ENCODE measurements around the gene PEAK1.
A peak's percentile ranks its signal among the peaks of the same experiment; 100 is the strongest.
"Not testable (repeated sequence)": the region's sequence is repeated elsewhere in the genome, so short reads cannot be mapped to it uniquely, and the experiment has no call there.

Gene PEAK1

DNA sequence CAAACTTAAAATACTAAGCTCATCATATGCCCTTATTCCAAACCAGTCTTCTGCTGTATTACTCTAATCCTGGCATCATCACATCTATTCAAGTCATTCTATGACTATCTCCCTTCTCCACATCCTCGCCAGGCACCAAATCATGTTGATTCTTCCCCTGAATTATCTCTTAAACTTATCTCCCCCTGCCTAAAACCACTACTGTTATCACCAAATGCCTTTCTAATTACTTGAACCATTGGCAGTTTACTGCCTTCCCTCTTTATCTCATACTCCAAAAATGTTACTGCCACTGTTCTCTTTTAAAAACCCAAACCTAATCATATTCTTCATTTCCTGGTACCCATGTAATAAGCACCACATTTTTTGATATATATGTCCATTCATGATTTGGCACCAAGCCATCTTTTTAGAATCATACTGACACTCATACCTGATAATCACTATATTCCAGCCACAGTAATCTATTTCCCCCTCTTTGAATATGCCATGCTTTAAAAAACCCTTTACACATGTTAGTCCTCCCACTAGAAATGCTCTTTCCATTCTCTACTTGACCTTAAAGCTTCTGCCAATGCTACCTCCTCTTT lies 126.8 kb downstream of the PEAK1 start:
- DNase-seq, result no peak

DNA sequence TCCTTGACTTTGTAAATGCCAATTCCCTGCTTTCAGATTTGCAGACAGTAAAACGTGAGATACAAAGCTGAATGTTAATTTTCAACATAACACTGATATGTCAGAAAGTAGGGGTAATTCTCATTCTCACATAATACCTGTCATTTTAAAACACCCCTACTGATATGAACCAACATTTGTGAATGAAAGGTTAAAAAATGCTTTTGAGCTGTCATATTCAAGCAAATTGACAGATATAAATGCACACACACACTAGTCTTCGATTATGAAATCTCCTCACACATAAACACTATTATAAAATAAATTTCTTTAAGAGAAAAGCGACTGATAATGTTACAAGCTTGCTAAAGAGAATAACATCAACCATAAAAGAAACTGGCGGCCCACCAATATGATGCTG lies 128.8 kb downstream of the PEAK1 start:
- no peak for DNase-seq

DNA sequence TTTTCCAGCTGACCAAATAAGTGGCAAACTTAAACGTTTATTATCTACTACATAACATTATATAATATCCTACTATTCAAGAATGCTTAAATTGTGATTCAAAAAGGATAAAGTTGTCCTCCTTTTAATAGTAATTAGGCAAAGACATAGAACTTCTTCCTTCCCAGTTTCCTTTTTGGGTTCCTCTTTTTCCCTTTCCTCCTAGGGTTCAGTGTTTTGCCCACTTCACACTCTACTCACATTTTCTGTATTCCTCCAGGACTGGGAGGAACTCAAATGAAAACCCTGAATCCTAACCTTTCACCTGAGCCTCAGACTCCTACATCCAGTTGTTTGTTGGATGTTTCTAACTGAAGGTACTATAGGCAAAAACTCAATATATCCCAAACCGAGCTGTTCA lies 132.5 kb downstream of the PEAK1 start:
- no peak for DNase-seq

DNA sequence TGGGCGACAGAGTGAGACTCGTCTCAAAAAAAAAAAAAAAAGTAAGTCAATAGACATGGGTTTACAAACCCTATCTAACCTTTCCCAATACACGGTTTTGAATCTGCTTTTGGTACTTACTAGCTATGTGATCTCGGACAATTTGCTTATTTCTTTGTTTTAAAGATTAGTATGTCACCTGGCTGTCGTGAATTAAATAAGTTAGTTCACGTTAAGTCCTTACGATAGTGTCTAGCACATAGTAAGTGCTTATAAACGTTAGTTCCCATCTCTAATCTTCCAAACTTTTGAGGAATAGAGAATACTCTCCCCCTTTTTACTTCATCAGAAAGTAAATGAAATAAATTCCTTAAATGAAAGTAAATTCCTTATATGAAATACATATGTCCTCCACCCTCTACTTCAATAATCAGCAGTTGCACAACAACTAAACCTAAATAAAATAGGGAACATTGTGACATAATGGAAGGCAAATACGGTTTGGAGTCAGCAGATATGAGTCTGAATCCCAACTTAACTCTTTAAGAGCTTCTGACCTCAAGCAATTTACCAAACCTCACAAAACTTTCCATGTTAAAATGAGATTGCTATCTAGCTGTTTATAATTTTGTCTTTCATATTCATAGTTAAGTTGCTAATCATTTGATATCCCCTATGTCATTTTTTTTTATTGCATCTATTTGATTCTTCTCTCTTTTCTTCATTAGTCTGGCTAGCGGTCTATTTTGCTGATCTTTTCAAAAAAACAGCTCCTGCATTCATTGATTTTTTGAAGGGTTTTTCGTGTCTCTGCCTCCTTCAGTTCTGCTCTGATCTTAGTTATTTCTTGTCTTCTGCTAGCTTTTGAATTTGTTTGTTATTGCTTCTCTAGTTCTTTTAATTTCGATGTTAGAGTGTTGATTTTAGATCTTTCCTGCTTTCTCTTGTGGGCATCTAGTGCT lies 134.6 kb downstream of the PEAK1 start:
- DNase-seq, result no peak

DNA sequence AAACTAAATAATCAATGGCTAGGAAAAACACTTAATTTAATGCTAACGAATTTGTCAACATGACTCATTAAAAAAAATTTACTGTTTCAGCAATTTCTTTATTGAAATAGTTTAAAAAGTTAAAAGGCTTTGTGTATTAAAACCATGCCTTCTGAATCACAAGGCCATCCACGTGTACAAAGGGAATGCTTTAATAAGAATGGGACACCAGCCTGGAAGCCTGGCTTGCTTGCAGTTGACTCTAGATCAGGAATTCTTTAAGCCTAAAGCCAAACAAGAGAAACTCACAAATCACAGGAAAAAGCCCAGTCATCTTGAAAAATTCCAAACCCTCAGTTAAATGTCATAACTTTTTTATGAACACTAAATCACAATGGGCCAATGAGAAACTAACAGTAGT lies 137.6 kb downstream of the PEAK1 start:
- DNase-seq, result no peak

DNA sequence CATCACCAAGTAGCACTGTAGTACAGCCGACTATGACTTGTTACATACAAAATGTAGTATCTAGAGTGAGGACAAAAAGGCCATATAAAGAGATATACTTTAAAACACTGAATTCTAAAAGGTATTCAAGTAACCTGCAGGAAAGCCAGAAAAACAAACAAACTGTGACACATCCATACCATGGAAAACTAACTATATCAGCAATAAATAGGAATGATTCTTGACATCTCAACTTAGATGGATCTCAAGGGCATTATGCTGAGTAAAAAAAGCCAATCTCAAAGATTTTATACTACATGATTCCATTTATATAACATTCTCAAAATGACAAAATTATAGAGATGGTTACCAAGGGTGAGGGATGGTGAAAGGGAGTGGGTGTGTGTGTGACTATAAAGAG lies 143.0 kb downstream of the PEAK1 start:
- DNase-seq, result no peak

DNA sequence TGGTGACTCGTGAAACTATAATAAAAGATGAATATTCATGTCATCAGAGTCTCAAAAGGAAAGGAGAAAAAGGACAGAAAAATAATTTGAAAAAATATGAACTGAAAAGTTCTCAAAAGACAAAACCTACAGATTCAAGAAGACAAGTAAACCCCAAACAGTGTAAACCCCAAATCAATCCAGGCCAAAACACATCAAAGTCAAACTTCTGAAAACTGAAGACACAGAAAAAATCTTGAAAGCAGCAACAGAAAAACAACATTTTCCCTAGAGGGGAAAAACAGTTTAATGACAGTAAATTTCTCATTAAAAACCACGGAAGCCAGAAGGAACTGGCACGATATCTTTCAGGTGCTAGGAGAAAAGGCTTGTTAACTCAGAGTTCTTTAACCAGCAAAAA lies 143.8 kb downstream of the PEAK1 start:
- no peak for DNase-seq

DNA sequence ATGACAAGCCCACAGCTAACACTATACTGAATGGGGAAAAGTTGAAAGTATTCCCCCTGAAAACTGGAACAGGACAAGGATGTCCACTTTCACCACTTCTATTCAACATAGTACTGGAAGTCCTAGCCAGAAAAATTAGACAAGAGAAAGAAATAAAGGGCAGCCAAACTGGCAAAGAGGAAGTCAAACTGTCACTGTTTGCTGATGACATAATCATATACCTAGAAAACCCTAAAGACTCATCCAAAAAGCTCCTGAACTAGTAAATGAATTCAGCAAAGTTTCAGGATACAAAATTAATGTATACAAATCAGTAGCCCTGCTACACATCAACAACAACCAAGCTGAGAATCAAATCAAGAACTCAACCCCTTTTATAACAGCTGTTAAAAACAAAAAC lies 146.8 kb downstream of the PEAK1 start:
- DNase-seq, result not testable (repeated sequence)

DNA sequence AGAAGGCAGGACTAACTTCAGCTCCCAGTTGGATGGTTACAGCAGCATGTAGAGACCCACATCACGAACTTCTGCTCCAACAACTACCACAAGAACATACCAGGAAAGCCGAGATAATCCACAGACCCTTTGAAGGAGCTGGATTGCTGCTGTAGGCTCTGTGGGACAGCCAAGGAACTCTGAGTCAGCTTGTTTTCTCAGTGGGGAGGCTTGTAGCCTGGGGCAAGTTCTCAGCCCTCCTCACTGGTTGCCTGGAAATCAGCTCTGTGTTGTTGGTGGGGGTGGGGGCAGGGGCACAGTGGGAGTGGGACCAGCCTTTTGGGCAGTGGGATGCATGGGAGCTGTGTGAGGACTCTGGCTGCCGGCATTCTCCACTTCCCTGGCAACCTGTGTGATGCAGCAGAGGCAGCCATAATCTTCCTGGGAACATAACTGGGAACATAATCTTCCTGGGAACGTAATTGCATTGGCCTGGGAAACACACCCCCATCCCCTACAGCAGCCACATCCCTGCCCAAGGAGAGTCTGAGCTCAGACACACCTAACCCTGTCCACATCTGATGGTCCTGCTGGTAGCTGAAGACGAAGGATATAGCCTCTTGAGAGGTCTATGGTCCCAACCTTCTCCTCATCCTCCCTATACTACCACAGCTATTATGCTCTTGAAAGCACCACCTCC lies 153.1 kb downstream of the PEAK1 start:
- DNase-seq, result no peak

DNA sequence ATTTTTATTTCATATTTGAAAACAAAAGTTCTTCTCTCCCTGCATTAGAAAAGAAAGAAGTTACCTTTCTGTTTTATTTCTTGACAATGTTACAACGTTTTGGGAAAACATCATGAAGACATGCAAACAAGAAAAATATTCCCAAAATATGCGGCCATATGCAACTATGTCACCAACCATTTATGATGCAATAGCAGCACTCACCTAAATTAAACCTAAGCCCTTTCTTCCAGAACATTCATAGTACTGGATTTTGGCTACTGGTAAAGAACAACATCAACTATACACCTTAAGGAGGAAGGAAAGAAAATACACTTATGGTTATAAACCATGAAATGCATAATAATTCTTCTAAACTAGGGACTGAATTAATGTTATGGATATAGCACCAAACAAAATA lies 164.5 kb downstream of the PEAK1 start:
- DNase-seq, result no peak

DNA sequence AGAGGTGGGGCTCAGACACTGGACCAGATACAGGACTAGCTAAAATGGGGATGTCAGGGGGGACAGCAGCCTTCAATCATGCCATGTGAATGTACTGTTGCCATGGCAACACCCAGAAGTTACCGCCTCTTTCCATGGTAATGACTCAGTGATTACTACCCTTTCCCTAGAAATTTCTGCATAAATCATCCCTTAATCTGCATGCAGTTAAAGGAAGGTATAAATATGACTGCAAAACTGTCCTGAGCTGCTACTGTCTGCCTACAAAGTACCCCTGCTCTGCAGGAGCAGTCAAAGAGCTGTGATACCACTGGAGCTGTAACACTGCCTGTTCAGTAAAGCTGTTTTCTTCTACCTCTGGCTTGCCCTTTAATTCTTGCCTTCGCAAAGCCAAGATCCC lies 168.2 kb downstream of the PEAK1 start:
- DNase-seq, result no peak

DNA sequence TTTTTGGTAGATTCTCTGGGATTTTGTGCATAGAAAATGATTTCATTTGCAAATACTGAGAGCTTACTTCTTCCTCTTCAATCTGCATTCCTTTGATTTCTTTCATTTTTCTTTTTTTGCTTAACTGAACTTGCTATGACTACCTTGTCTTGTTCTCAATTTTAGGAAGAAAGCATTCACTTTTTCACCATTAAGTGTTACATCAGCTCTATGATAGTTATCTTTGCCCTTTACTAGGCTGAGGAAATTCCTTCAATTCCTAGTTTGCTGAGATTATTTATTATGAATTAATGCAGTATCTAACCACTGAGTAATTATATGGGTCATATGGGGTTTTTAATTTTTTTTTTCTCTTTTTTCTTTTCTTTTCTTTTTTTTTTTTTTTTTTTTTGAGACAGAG lies 172.8 kb downstream of the PEAK1 start:
- no peak for DNase-seq

DNA sequence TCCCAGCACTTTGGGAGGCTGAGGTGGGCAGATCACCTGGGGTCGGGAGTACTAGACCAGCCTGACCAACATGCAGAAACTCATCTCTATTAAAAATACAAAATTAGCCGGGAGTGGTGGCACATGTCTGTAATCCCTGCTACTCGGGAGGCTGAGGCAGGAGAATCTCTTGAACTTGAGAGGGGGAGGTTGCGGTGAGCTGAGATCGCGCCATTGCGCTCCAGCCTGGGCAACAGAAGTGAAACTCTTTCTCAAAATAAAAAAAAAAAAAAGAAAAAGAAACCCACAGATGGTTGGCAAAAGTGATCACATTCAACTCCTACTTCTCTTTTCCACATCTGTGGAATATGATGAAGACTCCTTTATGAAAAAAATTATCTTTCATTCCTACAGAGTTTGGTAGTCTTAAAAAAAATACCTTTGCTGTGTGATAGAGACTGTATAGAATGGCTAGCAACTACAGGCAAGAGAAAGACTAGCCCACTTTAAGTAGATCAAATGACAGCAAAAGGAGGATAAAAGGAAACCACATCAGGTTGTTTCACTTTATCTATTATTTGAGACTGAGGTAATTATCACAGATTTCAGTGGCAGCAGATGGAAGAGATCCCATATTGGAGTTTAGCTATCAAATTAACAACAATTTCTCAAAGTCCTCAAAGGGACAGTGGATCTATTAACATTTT lies 176.0 kb downstream of the PEAK1 start:
- peak; percentile 42 for DNase-seq

DNA sequence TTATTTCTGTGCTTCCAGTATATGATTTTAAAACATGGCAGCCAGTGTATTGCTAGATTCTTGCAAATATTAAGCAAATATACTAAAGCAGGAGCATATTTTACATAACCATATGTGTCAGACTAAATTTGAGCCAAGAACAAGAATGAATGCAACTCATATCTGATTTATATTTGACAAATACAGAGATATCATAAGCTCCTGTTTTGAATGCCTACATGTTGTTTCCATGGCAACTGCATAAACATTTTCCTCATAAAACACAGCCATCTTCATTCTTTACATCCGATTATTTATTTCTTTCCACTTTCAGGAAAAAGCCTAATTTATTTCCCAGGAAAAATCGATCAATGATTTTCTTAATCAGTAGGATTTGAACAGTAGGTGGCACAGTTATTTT lies 176.8 kb downstream of the PEAK1 start:
- DNase-seq, result no peak

DNA sequence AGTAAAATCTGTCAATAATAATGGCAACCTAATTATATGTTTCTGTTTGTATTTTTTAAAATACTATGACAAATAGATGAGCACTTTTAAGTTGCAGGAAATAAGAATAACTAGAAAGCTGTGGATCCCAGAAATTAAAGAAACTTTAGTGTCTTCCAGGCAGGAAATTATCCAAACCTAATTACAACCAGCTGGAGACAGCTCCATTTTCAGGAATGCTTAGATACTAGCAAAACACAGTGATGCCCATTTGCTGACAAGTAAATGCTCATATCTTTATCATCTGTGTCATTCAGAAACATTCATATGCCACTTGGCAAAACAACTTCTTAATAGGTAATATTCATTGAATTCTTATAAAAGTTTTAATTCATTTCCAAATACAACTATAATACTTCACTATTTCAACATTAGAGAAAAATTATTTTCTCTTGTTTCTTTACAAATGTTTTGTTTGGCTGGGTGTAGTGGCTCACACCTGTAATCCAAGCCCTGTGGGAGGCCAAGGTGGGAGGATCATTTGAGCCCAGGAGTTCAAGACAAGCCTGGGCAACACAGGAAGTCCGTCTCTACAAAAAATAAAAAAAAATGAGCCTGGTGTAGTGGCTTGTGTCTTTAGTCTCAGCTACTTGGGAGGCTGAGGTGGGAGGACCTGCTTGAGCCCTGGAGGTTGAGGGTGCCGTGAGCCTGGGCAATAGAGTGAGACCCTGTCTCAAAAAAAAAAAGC lies 179.9 kb downstream of the PEAK1 start:
- no peak for DNase-seq

DNA sequence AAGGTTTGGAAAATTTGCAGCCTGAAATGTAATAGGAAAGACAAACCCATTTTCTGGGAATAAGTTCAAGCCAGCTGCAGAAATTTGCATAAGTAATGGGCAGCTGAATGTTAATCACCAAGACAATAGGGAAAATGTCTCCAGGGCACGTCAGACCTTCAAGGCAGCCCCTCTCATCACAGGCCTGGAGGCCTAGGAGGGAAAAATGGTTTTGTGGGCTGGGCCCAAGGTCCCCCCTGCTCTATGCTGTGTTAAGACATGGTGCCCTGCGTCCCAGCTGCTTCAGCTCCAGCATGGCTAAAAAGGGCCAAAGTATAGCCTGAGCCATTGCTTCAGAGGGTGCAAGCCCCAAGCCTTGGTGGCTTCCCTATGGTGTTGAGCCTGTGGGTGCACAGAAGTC lies 184.3 kb downstream of the PEAK1 start:
- DNase-seq, result no peak

DNA sequence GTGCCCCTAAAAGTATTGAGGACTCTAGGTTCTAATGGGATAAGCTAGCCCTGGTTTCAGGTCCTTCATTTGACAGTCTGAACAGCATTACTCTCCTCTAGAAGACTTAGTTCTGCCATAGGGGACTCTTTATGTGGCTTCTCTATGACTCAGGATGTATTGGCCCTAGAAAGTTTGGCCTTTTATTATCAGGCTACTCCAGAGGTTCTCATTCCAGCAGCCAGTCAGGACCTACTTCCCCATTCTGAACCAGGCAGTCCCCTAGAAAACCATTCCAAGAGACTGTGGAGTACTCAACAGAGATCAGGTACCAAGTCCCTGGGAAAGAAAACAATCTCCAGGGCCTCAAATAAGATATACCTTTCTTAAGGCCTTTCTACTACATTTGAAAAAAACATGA lies 191.1 kb downstream of the PEAK1 start:
- no peak for DNase-seq

DNA sequence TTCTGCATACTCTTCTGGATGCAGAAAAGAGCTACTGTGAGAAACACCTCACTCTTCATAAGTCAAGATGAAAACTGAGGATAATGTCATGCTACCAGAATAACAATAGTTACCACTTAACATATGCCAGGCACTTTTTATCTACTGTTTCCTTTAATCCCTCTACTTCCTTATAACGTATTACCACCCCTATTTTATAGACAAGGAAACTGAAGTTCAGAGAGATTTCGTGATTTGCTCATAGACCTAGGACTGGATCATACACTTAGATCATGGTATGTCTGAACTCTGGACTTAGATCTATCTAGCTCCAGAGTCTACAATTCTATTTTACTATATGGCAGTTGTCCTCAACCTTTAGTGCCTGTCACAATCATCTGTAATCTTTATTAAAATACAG lies 193.3 kb downstream of the PEAK1 start:
- DNase-seq, result no peak

DNA sequence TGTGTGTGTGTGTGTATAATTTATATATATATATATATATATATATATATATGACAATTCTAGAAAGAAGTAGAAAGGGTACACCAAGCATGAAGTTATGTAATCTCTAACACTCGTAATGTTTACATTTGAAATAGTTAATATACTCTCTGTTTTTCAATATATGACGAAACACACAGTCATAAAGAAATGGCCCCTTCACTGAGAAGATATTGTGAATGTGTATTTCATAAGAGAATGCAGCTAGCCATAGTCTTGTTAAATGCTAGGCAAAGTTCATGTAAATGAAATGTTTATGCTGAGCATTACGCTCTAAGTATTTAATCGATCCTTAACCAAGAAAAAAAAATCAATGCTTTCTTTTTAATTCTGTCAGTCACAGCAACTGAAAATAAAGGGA lies 194.3 kb downstream of the PEAK1 start:
- DNase-seq, result no peak

DNA sequence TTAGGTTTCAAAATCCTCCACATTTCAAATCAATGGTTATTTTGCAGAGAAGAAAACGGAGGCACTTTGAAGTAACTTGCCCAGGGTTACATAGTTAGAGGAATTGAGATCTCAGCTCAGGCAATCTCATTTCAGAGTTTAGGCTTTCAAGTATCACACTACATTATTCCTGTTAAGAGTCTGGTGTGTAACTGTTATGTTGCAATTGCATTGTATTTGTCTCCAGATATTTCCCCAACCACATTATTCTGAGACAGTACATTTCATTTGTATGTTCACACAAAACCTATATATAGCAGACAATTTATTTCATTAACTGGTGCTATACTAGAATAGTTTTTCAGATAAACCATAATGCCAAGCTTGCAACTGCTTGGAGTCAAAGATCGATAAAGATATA lies 194.8 kb downstream of the PEAK1 start:
- DNase-seq, result no peak

DNA sequence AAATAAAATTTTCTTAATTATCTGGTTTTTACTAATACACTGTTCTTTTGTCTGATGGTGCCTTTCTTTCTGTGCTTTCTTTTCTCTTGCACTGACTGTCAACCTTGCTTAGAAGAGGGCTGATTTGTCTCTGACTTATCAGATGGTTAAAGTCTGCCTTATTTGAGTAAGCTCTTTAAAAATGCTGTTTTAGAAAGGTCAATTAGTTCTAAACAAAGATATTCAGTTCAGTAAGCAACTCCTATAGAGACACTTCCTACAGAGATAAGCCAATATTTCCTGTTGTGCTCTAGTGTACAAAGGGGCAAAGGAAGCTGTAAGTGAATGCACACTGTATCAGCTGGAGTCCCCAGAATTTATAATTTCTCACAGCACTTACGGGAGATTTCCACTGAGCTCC lies 195.6 kb downstream of the PEAK1 start:
- no peak for DNase-seq

DNA sequence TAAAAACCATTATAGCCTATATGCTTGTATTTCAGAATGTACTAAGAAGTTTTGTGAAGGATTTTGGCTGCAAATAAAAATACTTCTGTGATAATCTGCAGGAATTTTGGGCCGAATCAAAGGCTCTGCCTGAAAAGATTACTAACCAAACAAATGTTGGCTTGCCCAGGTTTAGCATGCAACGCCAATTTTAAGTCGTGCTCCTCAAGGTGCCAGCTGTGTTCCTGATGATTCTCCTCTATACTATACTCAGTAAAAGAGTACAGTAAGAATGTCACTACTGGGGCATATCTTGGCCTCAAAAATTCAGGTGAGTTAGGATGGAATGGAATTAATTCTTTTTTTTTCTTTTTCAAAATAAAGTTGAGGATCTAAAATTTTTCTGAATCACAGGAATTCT lies 198.2 kb downstream of the PEAK1 start:
- DNase-seq, result no peak

DNA sequence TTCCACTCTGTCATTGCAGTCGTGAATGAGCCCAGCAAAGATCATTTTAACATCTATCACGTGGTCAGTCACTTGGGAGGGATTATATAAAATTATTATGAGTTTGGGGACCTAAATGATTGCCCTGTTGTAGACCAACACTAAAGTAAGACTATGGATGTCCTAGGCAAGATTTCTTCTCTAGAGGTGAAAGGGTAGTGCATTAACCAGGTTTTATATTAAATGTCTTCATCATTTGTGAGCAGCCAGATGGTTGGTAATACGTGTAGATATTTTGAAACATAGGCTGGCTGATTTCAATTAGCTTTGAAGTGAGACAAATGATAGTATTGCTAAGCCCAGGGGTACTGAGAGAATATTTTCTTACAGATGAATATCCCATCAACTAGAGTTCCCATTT lies 198.7 kb downstream of the PEAK1 start:
- no peak for DNase-seq

Measured in RPMI8226 (cell line).